ENCODE data around the gene CEP170B. TPM values are rescaled to one million over a fixed set of nuclear protein-coding genes. Genes with fewer than 3 reads are reported as not detected.

CEP170B gene
- total and polyA plus RNA-seq, 2 of the 13 experiments (the other 11 are each of a cell fraction or from before 2014, with no cell fraction given), result 4.3 to 8.8 TPM

DNA sequence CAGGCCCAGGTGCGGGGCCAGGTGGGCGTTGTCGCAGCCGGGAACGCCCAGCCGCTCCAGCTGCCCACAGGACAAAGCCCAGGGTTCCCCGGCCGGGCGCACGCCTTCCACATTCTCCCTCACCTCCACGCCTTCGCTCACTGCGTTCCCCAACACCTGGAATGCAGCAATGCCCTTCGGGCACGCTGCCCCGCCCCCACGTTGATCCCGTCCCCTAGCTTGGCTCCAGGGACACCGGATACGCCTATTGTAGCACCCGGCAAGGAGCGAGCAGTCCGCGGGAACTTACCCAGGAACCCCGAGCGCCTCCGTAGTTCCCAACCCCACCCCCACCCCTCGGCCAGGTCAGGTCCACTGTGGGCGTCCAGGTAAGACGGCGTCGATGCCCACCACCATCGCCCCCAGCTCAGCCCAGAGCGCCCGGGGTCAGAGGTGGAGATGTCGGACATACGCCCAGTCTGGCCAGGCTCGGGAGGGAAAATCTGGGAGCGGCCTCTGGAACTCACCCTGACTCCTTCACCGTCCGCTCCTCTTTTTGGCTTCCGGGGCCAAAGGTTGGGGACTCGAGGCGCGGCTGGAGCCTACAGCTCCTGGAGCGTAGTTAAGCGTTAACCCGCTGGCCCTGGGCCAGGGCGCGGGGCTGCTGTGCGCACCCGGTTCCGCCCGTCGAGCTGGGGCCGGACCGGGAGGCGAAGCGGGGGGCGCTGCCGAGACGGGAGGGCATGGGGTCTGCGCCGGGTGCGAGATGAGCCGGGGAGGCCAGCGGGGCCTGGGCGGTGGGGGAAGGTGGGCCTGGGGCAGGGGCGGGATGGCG, 594 bp upstream of the CEP170B start (continued):
- 0 out of 2 replicates have a peak, but pooled peaks have one; percentile 51 for TF ChIP-seq SSRP1 (CRISPR knock-in tag; IDR thresholded peaks at IDR 0.05)
- TF ChIP-seq, protein P1, sequence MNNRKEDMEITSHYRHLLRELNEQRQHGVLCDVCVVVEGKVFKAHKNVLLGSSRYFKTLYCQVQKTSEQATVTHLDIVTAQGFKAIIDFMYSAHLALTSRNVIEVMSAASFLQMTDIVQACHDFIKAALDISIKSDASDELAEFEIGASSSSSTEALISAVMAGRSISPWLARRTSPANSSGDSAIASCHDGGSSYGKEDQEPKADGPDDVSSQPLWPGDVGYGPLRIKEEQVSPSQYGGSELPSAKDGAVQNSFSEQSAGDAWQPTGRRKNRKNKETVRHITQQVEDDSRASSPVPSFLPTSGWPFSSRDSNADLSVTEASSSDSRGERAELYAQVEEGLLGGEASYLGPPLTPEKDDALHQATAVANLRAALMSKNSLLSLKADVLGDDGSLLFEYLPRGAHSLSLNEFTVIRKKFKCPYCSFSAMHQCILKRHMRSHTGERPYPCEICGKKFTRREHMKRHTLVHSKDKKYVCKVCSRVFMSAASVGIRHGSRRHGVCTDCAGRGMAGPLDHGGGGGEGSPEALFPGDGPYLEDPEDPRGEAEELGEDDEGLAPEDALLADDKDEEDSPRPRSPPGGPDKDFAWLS (CRISPR knock-in tag; IDR thresholded peaks at IDR 0.05; ENCODE audit: borderline replicate concordance), result no peak
- TF ChIP-seq, protein P2, sequence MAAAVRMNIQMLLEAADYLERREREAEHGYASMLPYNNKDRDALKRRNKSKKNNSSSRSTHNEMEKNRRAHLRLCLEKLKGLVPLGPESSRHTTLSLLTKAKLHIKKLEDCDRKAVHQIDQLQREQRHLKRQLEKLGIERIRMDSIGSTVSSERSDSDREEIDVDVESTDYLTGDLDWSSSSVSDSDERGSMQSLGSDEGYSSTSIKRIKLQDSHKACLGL (CRISPR knock-in tag; IDR thresholded peaks at IDR 0.05), result peak; percentile 52; the same call in 1 of the 2 replicates
- TF ChIP-seq, protein P3, sequence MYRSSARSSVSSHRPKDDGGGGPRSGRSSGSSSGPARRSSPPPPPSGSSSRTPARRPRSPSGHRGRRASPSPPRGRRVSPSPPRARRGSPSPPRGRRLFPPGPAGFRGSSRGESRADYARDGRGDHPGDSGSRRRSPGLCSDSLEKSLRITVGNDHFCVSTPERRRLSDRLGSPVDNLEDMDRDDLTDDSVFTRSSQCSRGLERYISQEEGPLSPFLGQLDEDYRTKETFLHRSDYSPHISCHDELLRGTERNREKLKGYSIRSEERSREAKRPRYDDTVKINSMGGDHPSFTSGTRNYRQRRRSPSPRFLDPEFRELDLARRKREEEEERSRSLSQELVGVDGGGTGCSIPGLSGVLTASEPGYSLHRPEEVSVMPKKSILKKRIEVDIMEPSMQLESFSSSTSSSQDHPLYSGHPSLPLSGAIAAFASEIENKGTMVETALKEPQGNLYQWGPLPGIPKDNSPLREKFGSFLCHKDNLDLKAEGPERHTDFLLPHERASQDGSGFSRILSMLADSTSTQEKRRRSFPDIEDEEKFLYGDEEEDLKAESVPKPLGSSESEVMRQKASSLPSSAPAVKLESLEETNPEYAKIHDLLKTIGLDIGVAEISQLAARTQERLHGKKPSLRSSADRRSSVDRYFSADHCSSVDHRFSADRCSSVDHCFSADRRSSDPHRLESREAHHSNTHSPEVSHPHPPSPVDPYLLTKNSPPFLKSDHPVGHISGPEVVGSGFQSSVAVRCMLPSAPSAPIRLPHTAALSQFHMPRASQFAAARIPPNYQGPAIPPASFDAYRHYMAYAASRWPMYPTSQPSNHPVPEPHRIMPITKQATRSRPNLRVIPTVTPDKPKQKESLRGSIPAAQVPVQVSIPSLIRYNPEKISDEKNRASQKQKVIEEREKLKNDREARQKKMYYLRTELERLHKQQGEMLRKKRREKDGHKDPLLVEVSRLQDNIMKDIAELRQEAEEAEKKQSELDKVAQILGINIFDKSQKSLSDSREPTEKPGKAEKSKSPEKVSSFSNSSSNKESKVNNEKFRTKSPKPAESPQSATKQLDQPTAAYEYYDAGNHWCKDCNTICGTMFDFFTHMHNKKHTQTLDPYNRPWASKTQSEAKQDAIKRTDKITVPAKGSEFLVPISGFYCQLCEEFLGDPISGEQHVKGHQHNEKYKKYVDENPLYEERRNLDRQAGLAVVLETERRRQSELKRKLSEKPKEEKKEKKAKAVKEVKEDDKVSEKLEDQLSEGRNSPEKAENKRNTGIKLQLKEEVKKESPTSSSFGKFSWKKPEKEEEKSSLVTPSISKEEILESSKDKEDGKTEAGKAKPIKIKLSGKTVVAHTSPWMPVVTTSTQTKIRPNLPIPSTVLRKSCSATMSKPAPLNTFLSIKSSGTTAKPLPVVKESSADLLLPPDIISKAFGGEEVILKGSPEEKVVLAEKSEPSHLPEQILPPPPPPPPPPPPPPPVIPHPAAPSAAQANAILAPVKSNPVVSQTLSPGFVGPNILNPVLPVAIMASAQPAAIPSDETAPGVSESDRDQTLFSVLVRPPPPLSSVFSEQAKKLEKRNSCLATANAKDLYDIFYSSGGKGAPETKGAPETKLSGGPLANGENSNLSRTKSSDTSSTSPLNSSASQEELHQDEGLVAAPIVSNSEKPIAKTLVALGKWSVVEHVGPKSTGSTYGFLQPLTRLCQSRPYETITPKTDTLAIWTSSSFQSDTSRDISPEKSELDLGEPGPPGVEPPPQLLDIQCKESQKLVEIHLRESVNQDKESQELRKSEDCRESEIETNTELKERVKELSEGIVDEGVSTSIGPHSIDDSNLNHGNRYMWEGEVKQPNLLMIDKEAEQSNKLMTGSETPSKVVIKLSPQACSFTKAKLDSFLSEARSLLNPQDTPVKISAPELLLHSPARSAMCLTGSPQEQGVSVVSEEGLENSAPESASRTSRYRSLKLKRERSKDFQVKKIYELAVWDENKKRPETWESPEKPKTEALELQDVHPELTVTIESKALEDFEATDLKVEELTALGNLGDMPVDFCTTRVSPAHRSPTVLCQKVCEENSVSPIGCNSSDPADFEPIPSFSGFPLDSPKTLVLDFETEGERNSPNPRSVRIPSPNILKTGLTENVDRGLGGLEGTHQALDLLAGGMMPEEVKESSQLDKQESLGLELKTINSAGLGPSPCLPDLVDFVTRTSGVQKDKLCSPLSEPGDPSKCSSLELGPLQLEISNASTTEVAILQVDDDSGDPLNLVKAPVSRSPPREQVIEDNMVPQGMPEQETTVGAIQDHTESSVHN (CRISPR knock-in tag; IDR thresholded peaks at IDR 0.05), result no peak; the same call in 1 of the 2 replicates
- TF ChIP-seq ZSCAN22 (CRISPR knock-in tag; IDR thresholded peaks at IDR 0.05), result no peak
- no peak for TF ChIP-seq CHD4 (IDR thresholded peaks at IDR 0.05; ENCODE audit: borderline replicate concordance, low read length)
- no peak for TF ChIP-seq ZNF34 (CRISPR knock-in tag; IDR thresholded peaks at IDR 0.05; ENCODE audit: borderline replicate concordance)
- TF ChIP-seq, protein P4, sequence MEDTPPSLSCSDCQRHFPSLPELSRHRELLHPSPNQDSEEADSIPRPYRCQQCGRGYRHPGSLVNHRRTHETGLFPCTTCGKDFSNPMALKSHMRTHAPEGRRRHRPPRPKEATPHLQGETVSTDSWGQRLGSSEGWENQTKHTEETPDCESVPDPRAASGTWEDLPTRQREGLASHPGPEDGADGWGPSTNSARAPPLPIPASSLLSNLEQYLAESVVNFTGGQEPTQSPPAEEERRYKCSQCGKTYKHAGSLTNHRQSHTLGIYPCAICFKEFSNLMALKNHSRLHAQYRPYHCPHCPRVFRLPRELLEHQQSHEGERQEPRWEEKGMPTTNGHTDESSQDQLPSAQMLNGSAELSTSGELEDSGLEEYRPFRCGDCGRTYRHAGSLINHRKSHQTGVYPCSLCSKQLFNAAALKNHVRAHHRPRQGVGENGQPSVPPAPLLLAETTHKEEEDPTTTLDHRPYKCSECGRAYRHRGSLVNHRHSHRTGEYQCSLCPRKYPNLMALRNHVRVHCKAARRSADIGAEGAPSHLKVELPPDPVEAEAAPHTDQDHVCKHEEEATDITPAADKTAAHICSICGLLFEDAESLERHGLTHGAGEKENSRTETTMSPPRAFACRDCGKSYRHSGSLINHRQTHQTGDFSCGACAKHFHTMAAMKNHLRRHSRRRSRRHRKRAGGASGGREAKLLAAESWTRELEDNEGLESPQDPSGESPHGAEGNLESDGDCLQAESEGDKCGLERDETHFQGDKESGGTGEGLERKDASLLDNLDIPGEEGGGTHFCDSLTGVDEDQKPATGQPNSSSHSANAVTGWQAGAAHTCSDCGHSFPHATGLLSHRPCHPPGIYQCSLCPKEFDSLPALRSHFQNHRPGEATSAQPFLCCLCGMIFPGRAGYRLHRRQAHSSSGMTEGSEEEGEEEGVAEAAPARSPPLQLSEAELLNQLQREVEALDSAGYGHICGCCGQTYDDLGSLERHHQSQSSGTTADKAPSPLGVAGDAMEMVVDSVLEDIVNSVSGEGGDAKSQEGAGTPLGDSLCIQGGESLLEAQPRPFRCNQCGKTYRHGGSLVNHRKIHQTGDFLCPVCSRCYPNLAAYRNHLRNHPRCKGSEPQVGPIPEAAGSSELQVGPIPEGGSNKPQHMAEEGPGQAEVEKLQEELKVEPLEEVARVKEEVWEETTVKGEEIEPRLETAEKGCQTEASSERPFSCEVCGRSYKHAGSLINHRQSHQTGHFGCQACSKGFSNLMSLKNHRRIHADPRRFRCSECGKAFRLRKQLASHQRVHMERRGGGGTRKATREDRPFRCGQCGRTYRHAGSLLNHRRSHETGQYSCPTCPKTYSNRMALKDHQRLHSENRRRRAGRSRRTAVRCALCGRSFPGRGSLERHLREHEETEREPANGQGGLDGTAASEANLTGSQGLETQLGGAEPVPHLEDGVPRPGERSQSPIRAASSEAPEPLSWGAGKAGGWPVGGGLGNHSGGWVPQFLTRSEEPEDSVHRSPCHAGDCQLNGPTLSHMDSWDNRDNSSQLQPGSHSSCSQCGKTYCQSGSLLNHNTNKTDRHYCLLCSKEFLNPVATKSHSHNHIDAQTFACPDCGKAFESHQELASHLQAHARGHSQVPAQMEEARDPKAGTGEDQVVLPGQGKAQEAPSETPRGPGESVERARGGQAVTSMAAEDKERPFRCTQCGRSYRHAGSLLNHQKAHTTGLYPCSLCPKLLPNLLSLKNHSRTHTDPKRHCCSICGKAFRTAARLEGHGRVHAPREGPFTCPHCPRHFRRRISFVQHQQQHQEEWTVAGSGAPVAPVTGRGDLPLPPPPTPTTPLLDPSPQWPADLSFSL (CRISPR knock-in tag; IDR thresholded peaks at IDR 0.05), result no peak
- TF ChIP-seq XRCC5 (optimal IDR thresholded peaks at IDR 0.05; ENCODE audit: low read length), result no peak
